HAP-1 (cell line): Measurements from ENCODE around the gene PDIA2.

Experiments
- DNase-seq, 2 experiments: peaks; one replicate each; pipeline ENCODE4 v3.0.0-alpha.2; 2016 to 2020; ENCODE audit warnings: low spot score in 2 of 2
- H3K27me3 ChIP-seq: fragments of 250-450 bp; sonication (Bioruptor Pico); 2 replicates; pipeline ENCODE4 v1.5.1; 2020; ENCODE audit warnings: low read depth, mild to moderate bottlenecking, moderate library complexity
- H3K36me3 ChIP-seq: fragments of 250-450 bp; sonication (Bioruptor Pico); replicated peaks from 2 replicates; pipeline ENCODE4 v1.5.1; 2020; ENCODE audit warnings: mild to moderate bottlenecking
- H3K4me1 ChIP-seq: fragments of 250-450 bp; sonication (Bioruptor Pico); 2 replicates; pipeline ENCODE4 v1.5.1; 2020; ENCODE audit warnings: mild to moderate bottlenecking
- H3K4me3 ChIP-seq: fragments of 250-450 bp; sonication (Bioruptor Pico); 2 replicates; pipeline ENCODE4 v1.5.1; 2020; ENCODE audit warnings: mild to moderate bottlenecking, moderate library complexity
- H3K9me3 ChIP-seq: fragments of 250-450 bp; sonication (Bioruptor Pico); 2 replicates; pipeline ENCODE4 v1.5.1; 2020; ENCODE audit warnings: mild to moderate bottlenecking, moderate library complexity
- in situ Hi-C: fragments of 300-500 bp; cut with MboI; formaldehyde crosslinking; loops from 3 replicates; pipeline ENCODE4 v1.14.3; 2020; ENCODE audit warnings: low sequenced_read_pairs, inconsistent platforms, mixed read lengths

PDIA2 gene

DNA sequence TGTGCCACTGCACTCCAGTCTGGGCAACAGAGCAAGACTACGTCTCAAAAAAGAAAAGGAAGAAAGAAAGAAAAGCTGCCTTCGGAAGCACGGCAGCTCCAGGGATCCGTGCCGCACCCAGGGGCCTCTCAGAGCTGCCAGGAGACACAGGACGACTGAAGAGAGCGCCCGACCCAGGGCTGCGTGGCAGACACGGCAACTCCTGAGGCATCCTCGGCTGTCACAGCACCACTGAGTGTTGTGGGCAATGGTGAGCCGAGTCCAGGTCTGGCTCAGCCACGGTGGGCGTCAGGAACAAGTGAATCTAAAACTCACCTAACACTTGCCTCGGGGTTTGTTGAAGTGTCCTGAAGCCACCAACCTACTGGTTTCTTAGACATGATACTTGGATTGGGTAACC lies 28.8 kb downstream of the PDIA2 start:
- Histone ChIP-seq H3K36me3 (peaks cover 65% of the 10 kb centered on the region), H3K27me3 (no peaks in the 10 kb centered on the region), H3K4me1 (no peaks in the 10 kb centered on the region), H3K9me3 (no peaks in the 10 kb centered on the region), H3K4me3 (no peak overlapping the region)
- in situ Hi-C loops, result no loop called here
- DNase-seq, result no peak

- Histone ChIP-seq H3K27me3 (no peaks in the 10 kb centered on the region), H3K9me3 (no peaks in the 10 kb centered on the region), H3K36me3 (peaks cover 48% of the 10 kb centered on the region), H3K4me3 (no peak overlapping the region), H3K4me1 (no peaks in the 10 kb centered on the region)
- in situ Hi-C loops, result no loop called here
- no peak for DNase-seq
Observed at GRCh38 chr16:314351-314750, 31.4 kb downstream of the PDIA2 start.

- in situ Hi-C loops, result no loop called here
- H3K36me3 ChIP-seq, result peaks cover 48% of the 10 kb centered on the region
Observed at GRCh38 chr16:314795-315299, 31.9 kb downstream of the PDIA2 start.

GRCh38 chr16:316741-317464 lies 33.9 kb downstream of the PDIA2 start:
- no peaks in the 10 kb centered on the region for H3K9me3 ChIP-seq
- no peak overlapping the region for H3K4me3 ChIP-seq
- in situ Hi-C loops, result no loop called here
- H3K27me3 ChIP-seq, result no peaks in the 10 kb centered on the region
- DNase-seq, result no peak
- no peaks in the 10 kb centered on the region for H3K4me1 ChIP-seq
- peaks cover 40% of the 10 kb centered on the region for H3K36me3 ChIP-seq

More at GRCh38 chr16:314795-315299, 31.9 kb downstream of the PDIA2 start:
- H3K27me3 ChIP-seq, result no peaks in the 10 kb centered on the region
- no peaks in the 10 kb centered on the region for H3K9me3 ChIP-seq
- DNase-seq, result no peak
- no peaks in the 10 kb centered on the region for H3K4me1 ChIP-seq
- H3K4me3 ChIP-seq, result no peak overlapping the region

- H3K9me3 ChIP-seq, result no peaks in the 10 kb centered on the region
- H3K36me3 ChIP-seq, result peaks cover 33% of the 10 kb centered on the region
- no peaks in the 10 kb centered on the region for H3K4me1 ChIP-seq
- H3K4me3 ChIP-seq, result no peak overlapping the region
- H3K27me3 ChIP-seq, result no peaks in the 10 kb centered on the region
- no peak for DNase-seq
- in situ Hi-C loops, result no loop called here
Observed at GRCh38 chr16:317583-317982, 34.6 kb downstream of the PDIA2 start.

- H3K4me3 ChIP-seq, result no peak overlapping the region
- no peaks in the 10 kb centered on the region for H3K27me3 ChIP-seq
- no peak for DNase-seq
- no peaks in the 10 kb centered on the region for H3K4me1 ChIP-seq
- peaks cover 25% of the 10 kb centered on the region for H3K36me3 ChIP-seq
- in situ Hi-C loops, result no loop called here
- no peaks in the 10 kb centered on the region for H3K9me3 ChIP-seq
Observed at GRCh38 chr16:318628-319027, 35.7 kb downstream of the PDIA2 start.

GRCh38 chr16:320206-320605 lies 37.2 kb downstream of the PDIA2 start:
- no peaks in the 10 kb centered on the region for H3K4me1 ChIP-seq
- in situ Hi-C loops, result no loop called here
- no peak for DNase-seq
- no peak overlapping the region for H3K4me3 ChIP-seq
- peaks cover 11% of the 10 kb centered on the region; the same call in 1 of the 2 replicates for H3K36me3 ChIP-seq
- H3K27me3 ChIP-seq, result no peaks in the 10 kb centered on the region
- no peaks in the 10 kb centered on the region for H3K9me3 ChIP-seq

GRCh38 chr16:321532-321931 lies 38.6 kb downstream of the PDIA2 start:
- no peak for DNase-seq
- in situ Hi-C loops, result no loop called here

DNA sequence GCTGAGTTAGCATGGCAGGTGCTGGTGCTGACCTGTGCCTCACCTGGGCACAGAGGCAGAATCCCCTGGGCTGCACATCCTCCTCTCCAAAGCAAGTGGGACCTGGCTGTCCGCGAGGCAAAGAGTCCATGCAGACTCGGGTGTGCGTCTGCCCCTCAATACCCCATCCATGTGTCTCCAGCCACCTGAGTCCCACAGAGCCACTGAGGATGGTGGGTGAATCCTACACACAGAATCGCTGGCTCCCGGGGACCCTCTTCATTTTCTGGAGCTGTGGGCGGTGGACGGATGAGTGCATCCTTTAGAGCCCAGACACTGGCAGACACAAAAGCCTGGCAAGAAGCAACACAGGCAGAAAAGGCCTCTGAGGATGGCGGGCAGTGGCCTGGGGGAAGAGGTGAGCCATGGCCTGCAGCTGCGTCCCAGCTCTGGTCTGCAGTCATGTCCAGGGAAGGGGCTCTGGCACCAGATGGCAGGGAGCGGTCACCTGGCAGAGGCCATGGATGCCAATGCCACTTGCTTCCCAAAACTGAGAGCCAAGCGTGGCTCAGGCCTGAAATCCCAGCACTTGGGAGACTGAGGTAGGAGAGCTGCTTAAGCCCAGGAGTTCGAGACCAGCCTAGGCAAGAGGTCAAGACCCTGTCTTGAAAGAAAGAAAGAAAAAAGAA lies 39.6 kb downstream of the PDIA2 start:
- in situ Hi-C loops, result no loop called here
- Histone ChIP-seq H3K27me3 (no peaks in the 10 kb centered on the region), H3K9me3 (no peaks in the 10 kb centered on the region), H3K4me1 (no peaks in the 10 kb centered on the region), H3K36me3 (peaks cover 17% of the 10 kb centered on the region), H3K4me3 (no peak overlapping the region)
- no peak for DNase-seq

More at GRCh38 chr16:321532-321931, 38.6 kb downstream of the PDIA2 start:
- H3K9me3 ChIP-seq, result no peaks in the 10 kb centered on the region
- H3K4me3 ChIP-seq, result no peak overlapping the region
- no peaks in the 10 kb centered on the region for H3K27me3 ChIP-seq
- no peaks in the 10 kb centered on the region for H3K4me1 ChIP-seq
- peaks cover 17% of the 10 kb centered on the region for H3K36me3 ChIP-seq

- Histone ChIP-seq H3K36me3 (peaks cover 10% of the 10 kb centered on the region), H3K9me3 (no peaks in the 10 kb centered on the region), H3K4me3 (no peak overlapping the region), H3K27me3 (no peaks in the 10 kb centered on the region), H3K4me1 (no peaks in the 10 kb centered on the region)
- no peak for DNase-seq
- in situ Hi-C loops, result no loop called here
Observed at GRCh38 chr16:324201-324450, 41.2 kb downstream of the PDIA2 start.

DNA sequence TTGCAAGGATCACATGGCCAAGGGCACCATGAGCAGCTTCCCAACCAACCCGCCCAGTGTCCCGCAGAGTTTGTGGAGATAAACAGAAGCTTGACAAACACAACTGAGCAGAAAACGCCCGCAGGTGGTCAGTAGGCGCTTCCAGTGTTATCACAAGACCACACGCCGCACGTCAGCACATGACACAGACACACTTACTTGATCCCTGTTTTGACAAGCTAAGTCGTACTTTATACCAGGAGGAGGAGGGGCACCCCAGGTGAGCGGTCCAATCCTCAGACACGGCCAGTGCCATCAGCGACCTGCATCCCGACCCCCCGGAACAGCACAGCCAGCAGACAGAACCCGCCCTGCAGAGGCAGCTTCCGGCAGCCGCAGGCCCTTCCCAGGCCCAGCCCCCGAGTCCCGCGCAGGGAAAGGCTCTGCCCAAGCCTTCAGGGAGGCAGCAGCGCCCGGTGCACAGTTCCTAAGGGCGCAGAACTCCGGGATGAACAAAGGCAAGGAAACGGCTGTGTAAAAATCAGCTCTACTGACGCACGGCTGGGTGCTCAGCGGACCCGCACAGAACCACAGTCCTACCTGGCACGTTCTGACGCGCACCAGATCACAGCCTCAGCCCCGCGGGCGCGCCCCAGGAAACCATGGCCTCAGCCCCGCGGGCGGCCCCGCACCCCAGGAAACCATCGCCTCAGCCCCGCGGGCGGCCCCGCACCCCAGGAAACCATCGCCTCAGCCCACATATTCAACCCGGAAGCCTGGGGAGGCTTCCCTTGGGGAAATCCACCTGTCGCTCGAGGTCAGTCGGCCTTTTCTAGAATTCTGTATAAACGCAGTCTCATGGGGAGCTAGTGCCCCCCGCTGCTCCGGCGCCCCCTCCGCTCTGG lies 41.7 kb downstream of the PDIA2 start:
- no peaks in the 10 kb centered on the region for H3K4me1 ChIP-seq
- in situ Hi-C loops, result no loop called here
- no peaks in the 10 kb centered on the region for H3K9me3 ChIP-seq
- peaks cover 6% of the 10 kb centered on the region for H3K36me3 ChIP-seq
- DNase-seq, result no peak
- H3K4me3 ChIP-seq, result no peak overlapping the region
- no peaks in the 10 kb centered on the region for H3K27me3 ChIP-seq

- no peaks in the 10 kb centered on the region for H3K9me3 ChIP-seq
- H3K4me1 ChIP-seq, result peaks cover 5% of the 10 kb centered on the region
- H3K4me3 ChIP-seq, result no peak overlapping the region
- H3K36me3 ChIP-seq, result peaks cover 5% of the 10 kb centered on the region
- H3K27me3 ChIP-seq, result no peaks in the 10 kb centered on the region
- DNase-seq, result no peak
- in situ Hi-C loops, result no loop called here
Observed at GRCh38 chr16:325375-326145, 42.6 kb downstream of the PDIA2 start.

DNA sequence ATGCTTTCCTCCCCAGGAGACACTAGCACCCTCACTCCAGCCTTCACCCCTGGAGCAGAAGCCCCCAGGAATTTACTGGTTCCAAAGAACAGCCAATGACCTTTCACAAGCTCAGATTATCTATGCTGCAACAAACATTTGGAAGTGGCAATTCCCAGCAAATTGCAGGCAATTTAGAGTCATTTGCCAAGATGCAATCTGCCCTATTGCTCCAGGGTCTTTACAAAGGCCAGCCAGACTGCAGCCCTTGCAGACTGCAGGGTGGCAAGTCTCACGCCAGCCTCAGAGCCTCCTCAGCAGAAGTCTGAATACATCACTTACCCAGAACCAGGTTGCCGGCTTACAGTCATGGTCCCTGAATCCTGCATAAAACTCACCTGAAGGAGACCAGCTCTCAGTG lies 47.8 kb downstream of the PDIA2 start:
- Histone ChIP-seq H3K36me3 (peaks cover 2% of the 10 kb centered on the region), H3K9me3 (no peaks in the 10 kb centered on the region), H3K4me1 (peaks cover 25% of the 10 kb centered on the region), H3K27me3 (no peaks in the 10 kb centered on the region), H3K4me3 (no peak overlapping the region; the same call in 1 of the 2 replicates)
- in situ Hi-C loops, result no loop called here
- DNase-seq, result peak; percentile 14 to 40
